Measurements from ENCODE around the gene ELMO1. TPM values are rescaled to one million over a fixed set of nuclear protein-coding genes. Genes with fewer than 3 reads are reported as not detected.

Gene ELMO1
- total RNA-seq, 4 donors from 2014 or later, result 58.7 to 293 (median 81.0) TPM

GRCh38 chr7:37283716-37284115, 164.9 kb downstream of the ELMO1 start:
- no peak for ATAC-seq (ENCODE audit: low FRiP score)
- no peak for TF ChIP-seq CTCF (IDR thresholded peaks at IDR 0.05)
- DNase-seq (ENCODE audit: low spot score), result no peak

DNA sequence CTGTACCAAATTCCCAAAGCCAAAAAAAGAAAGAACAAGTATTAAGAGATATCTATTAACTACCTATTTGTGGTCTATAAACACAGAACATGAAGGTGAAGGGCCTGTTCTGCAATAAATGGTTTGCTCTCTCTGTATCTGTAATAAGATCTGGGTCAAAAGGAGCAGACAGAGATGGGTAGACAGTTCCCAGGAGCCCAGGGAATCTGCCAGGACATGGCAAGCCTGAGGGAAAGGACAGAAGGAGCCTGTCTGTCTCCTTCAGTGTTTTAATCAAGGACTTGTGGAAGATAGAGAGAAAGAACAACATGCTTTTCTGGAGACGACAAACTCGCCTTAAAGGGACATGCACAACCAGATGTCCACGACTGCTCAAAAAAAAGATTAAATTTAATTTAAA, 165.7 kb downstream of the ELMO1 start:
- no peak for TF ChIP-seq CTCF (IDR thresholded peaks at IDR 0.05)
- no peak for ATAC-seq (ENCODE audit: low FRiP score)
- DNase-seq (ENCODE audit: low spot score), result no peak

DNA sequence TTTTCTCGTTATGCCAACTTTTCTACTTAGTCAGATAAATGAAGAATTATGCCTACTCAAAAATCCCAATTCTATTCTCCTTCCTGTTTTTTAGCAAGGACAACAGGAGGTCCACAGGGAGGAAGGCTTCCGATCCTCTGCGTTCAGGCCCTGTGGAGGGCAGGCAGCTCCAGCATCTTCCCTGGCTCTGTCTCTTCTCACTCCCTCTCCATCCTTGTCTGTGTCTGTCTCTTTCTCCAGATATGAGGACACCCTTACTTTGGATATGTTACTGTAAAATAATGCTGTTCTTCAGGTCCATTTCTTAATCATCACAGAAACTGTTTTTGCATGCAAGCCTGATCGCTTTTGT, 166.6 kb downstream of the ELMO1 start:
- TF ChIP-seq CTCF (IDR thresholded peaks at IDR 0.05), result no peak
- DNase-seq (ENCODE audit: low spot score) (no peak), ATAC-seq (ENCODE audit: low FRiP score) (no peak)

GRCh38 chr7:37281368-37282092, 167.1 kb downstream of the ELMO1 start:
- no peak for ATAC-seq (ENCODE audit: low FRiP score)
- TF ChIP-seq CTCF (IDR thresholded peaks at IDR 0.05), result no peak
- no peak for DNase-seq (ENCODE audit: low spot score)

DNA sequence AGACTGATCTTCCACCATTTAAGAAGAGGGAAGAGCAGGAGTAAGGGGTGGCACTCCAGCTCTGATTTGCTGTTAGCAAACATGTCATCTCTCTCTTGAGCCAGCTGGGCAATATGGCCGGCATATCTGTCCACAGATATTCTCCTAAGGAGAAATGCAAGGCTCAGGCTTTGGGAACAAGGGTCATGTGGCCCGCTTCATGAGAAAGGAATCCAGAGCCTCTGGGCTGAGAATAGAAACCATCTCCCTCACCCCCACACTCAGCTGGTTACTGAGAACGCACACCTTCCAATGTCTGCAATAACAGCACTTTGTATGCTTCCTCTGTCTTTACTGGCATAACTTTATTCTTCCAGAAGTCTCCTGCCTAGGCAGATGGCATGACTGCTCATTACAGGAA, 171.2 kb downstream of the ELMO1 start:
- TF ChIP-seq CTCF (IDR thresholded peaks at IDR 0.05), result no peak
- DNase-seq (ENCODE audit: low spot score), result no peak
- no peak for ATAC-seq (ENCODE audit: low FRiP score)

DNA sequence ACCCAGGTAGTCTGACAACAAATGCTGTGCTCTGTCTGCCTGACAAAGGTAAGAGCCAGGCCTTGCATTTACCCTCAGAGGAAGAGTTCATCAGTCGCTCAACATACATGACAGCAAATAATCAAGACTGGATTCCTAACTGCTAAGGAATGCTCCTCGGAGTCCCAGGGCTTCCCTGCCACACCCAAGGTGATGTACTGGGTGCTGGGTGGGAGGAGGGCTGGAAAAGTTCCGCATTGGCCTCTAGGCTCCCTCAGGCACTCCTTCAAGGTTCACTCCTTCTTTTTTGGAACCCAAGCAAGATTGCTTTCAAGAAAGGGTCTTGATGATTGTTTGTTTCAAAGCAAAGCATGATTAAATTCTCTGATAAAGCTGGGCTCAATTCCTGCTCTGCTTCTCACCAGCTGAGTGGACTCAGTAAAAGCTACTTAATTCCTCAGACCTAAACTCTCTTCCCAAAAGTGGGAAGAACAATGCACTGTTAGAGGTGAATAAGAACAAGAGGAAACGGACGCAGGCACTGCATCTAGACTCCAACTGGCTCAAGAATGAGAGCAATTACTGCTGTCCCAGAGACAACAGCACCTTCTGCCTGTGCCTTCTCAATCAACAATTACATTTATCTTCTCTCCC, 173.5 kb downstream of the ELMO1 start:
- no peak for TF ChIP-seq CTCF (IDR thresholded peaks at IDR 0.05)
- DNase-seq (ENCODE audit: low spot score) (no peak), ATAC-seq (ENCODE audit: low FRiP score) (no peak)

DNA sequence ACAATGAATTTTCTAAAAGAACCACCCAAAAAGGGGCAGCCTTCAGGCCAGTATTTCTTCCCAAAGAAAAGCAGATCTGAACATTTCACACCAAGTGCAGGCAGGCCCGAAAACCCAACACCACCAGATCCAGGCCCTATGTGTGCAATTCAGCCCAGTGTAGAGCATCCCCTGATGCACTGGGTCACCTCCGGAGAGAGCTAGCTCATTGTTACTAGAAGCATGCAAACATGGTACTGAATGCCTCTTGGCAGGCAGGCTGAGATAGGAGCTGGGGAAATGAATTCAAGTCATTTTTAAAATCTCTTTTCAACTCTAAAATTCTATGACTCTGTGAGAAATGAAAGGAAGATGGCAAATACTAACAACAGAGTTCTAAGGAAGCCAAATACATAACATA, 174.8 kb downstream of the ELMO1 start:
- no peak for ATAC-seq (ENCODE audit: low FRiP score)
- TF ChIP-seq CTCF (IDR thresholded peaks at IDR 0.05), result no peak
- no peak for DNase-seq (ENCODE audit: low spot score)
